Mesenchymal stem cell (in vitro differentiated cells and primary cell): Measurements from ENCODE around the gene GLT6D1.

ENCODE experiments used
- DNase-seq: peaks from one replicate; pipeline ENCODE4 v3.0.0-alpha.2; 2013
- H2AFZ ChIP-seq: one replicate; pipeline ENCODE4 v1.6.1; 2013; ENCODE audit warnings: low read depth, mild to moderate bottlenecking, control low read depth, inconsistent platforms, low read length, moderate library complexity
- H2AK5ac ChIP-seq: 2 replicates; pipeline ENCODE4 v1.6.1; 2013; ENCODE audit warnings: low read length, moderate library complexity, mild to moderate bottlenecking, inconsistent platforms; ENCODE audit not compliant: severe bottlenecking
- H2BK120ac ChIP-seq: one replicate; pipeline ENCODE4 v1.6.1; 2013; ENCODE audit warnings: low read depth, mild to moderate bottlenecking, inconsistent platforms, low read length, moderate library complexity
- H2BK12ac ChIP-seq, 2 experiments: one replicate each; pipeline ENCODE4 v1.6.1; 2013; ENCODE audit warnings: inconsistent platforms in 2 of 2, low read length in 2 of 2, mild to moderate bottlenecking in 2 of 2, moderate library complexity in 2 of 2, control low read depth in 1 of 2
- H2BK15ac ChIP-seq: one replicate; pipeline ENCODE4 v1.6.1; 2013; ENCODE audit warnings: mild to moderate bottlenecking, low read depth, inconsistent platforms; ENCODE audit not compliant: poor library complexity, severe bottlenecking
- H2BK5ac ChIP-seq: 2 replicates; pipeline ENCODE4 v1.6.1; 2013; ENCODE audit warnings: low read depth, mild to moderate bottlenecking, low read length, control low read depth, inconsistent platforms; ENCODE audit not compliant: poor library complexity, severe bottlenecking
- H3K14ac ChIP-seq, 2 experiments: one replicate each; pipeline ENCODE4 v1.6.1; 2013; ENCODE audit warnings: inconsistent platforms in 2 of 2, low read length in 2 of 2, control low read depth in 1 of 2, mild to moderate bottlenecking in 1 of 2, moderate library complexity in 1 of 2
- H3K18ac ChIP-seq, 2 experiments: one replicate each; pipeline ENCODE4 v1.6.1; 2013; ENCODE audit warnings: inconsistent platforms in 2 of 2, low read length in 2 of 2, control low read depth in 1 of 2, low read depth in 1 of 2, mild to moderate bottlenecking in 1 of 2
- H3K23ac ChIP-seq, 2 experiments: one replicate each; pipeline ENCODE4 v1.6.1; 2013; ENCODE audit warnings: inconsistent platforms in 2 of 2, low read length in 2 of 2, mild to moderate bottlenecking in 2 of 2, moderate library complexity in 2 of 2, control low read depth in 1 of 2
- H3K27ac ChIP-seq: 2 replicates; pipeline ENCODE4 v1.5.1; 2013; ENCODE audit warnings: mild to moderate bottlenecking, moderate library complexity, low read length, control low read depth, inconsistent platforms; ENCODE audit not compliant: poor library complexity, severe bottlenecking
- H3K27me3 ChIP-seq, 2 experiments: 2 replicates each; pipeline versions ENCODE4 v1.6.1 to v1.7.0; 2013; ENCODE audit warnings: low read length in 2 of 2, mild to moderate bottlenecking in 2 of 2, moderate library complexity in 2 of 2, control low read depth in 1 of 2, inconsistent platforms in 1 of 2; ENCODE audit not compliant: control insufficient read depth in 1 of 2, insufficient read depth in 1 of 2
- H3K36me3 ChIP-seq, 2 experiments: 2 replicates each; pipeline versions ENCODE4 v1.6.1 to v1.7.0; 2013; ENCODE audit warnings: low read length in 2 of 2, control low read depth in 1 of 2, inconsistent platforms in 1 of 2, low read depth in 1 of 2, mild to moderate bottlenecking in 1 of 2; ENCODE audit not compliant: insufficient read depth in 2 of 2, control insufficient read depth in 1 of 2
- H3K4ac ChIP-seq, 2 experiments: one replicate each; pipeline ENCODE4 v1.6.1; 2013; ENCODE audit warnings: inconsistent platforms in 2 of 2, low read length in 2 of 2, mild to moderate bottlenecking in 2 of 2, moderate library complexity in 2 of 2, control low read depth in 1 of 2, low read depth in 1 of 2
- H3K4me1 ChIP-seq: 2 replicates; pipeline ENCODE4 v1.6.1; 2013; ENCODE audit warnings: low read depth, low read length, control low read depth; ENCODE audit not compliant: control insufficient read depth, insufficient read depth
- H3K4me2 ChIP-seq: 2 replicates; pipeline ENCODE4 v1.6.1; 2013; ENCODE audit warnings: low read length, mild to moderate bottlenecking, inconsistent platforms; ENCODE audit not compliant: poor library complexity, severe bottlenecking
- H3K4me3 ChIP-seq, 2 experiments: 2 replicates each; pipeline versions ENCODE4 v1.5.1 to v1.7.0; 2013; ENCODE audit warnings: low read length in 2 of 2, mild to moderate bottlenecking in 2 of 2, control low read depth in 1 of 2, low read depth in 1 of 2; ENCODE audit not compliant: insufficient read depth in 1 of 2
- H3K79me1 ChIP-seq: replicated peaks from 2 replicates; pipeline ENCODE4 v1.6.1; 2013; ENCODE audit warnings: mild to moderate bottlenecking, control low read depth, low read length, inconsistent platforms; ENCODE audit not compliant: poor library complexity, severe bottlenecking
- H3K9ac ChIP-seq: 2 replicates; pipeline ENCODE4 v1.7.0; 2013; ENCODE audit warnings: mild to moderate bottlenecking, low read length, moderate library complexity
- H3K9me3 ChIP-seq: 2 replicates; pipeline ENCODE4 v1.7.0; 2013; ENCODE audit warnings: mild to moderate bottlenecking, low read length; ENCODE audit not compliant: control insufficient read depth
- H4K8ac ChIP-seq: one replicate; pipeline ENCODE4 v1.6.1; 2013; ENCODE audit warnings: inconsistent platforms, mild to moderate bottlenecking, low read length, moderate library complexity
- H4K91ac ChIP-seq: one replicate; pipeline ENCODE4 v1.6.1; 2013; ENCODE audit warnings: mild to moderate bottlenecking, low read length, inconsistent platforms
- WGBS: methylation state at CpG from one replicate; pipeline ENCODE4 v1.1.7; 2013; ENCODE audit warnings: mixed read lengths; 5-methylcytosine and 5-hydroxymethylcytosine counted together

The GLT6D1 gene

GRCh38 chr9:135588886-135589595, 50.3 kb downstream of the GLT6D1 start:
- Histone ChIP-seq H3K36me3 (no peaks in the 10 kb centered on the region), H3K14ac (no peak overlapping the region), H3K23ac (no peak overlapping the region), H4K91ac (no peak overlapping the region), H2AFZ (no peak overlapping the region), H3K79me1 (no peaks in the 10 kb centered on the region), H2BK12ac (no peak overlapping the region), H3K4ac (no peak overlapping the region), H3K4me1 (no peaks in the 10 kb centered on the region), H3K4me2 (no peak overlapping the region), H2BK5ac (no peak overlapping the region), H2BK15ac (no peak overlapping the region), H3K27ac (no peak overlapping the region), H3K9ac (no peak overlapping the region), H3K9me3 (no peaks in the 10 kb centered on the region), H3K27me3 (peaks cover 0 to 16% of the 10 kb centered on the region in 2 experiments), H2BK120ac (no peak overlapping the region), H3K18ac (no peak overlapping the region), H2AK5ac (no peak overlapping the region), H3K4me3 (no peak overlapping the region), H4K8ac (no peak overlapping the region)
- no peak for DNase-seq
- WGBS, result 86% methylated on average over 19 of the region's 20 CpGs

GRCh38 chr9:135588371-135588770, 51.0 kb downstream of the GLT6D1 start:
- no peak overlapping the region for H4K91ac ChIP-seq
- H3K18ac ChIP-seq, result no peak overlapping the region
- H3K4me2 ChIP-seq, result no peak overlapping the region
- no peaks in the 10 kb centered on the region for H3K79me1 ChIP-seq
- H3K4me3 ChIP-seq, result no peak overlapping the region
- no peak overlapping the region for H3K4ac ChIP-seq
- no peak overlapping the region for H2BK5ac ChIP-seq
- no peaks in the 10 kb centered on the region for H3K36me3 ChIP-seq
- WGBS, result 87% methylated on average over 9 of the region's 9 CpGs
- no peak overlapping the region for H3K9ac ChIP-seq
- no peak for DNase-seq
- no peak overlapping the region for H4K8ac ChIP-seq
- H2BK15ac ChIP-seq, result no peak overlapping the region
- no peak overlapping the region for H3K27ac ChIP-seq
- no peak overlapping the region for H2AK5ac ChIP-seq
- H2BK12ac ChIP-seq, result no peak overlapping the region
- no peak overlapping the region for H3K14ac ChIP-seq
- no peak overlapping the region for H2AFZ ChIP-seq
- H2BK120ac ChIP-seq, result no peak overlapping the region
- H3K27me3 ChIP-seq, result peaks cover 0 to 16% of the 10 kb centered on the region in 2 experiments
- no peaks in the 10 kb centered on the region for H3K9me3 ChIP-seq
- H3K23ac ChIP-seq, result no peak overlapping the region
- H3K4me1 ChIP-seq, result no peaks in the 10 kb centered on the region

- Histone ChIP-seq H2BK12ac (no peak overlapping the region), H3K23ac (no peak overlapping the region), H3K9ac (no peak overlapping the region)
Observed at GRCh38 chr9:135587658-135588057, 51.7 kb downstream of the GLT6D1 start.

GRCh38 chr9:135586601-135587109, 52.7 kb downstream of the GLT6D1 start:
- H3K4me3 ChIP-seq, result no peak overlapping the region
- H3K23ac ChIP-seq, result no peak overlapping the region
- H3K4me2 ChIP-seq, result no peak overlapping the region
- no peak overlapping the region for H2BK5ac ChIP-seq
- no peak for DNase-seq
- H3K27me3 ChIP-seq, result peaks cover 0 to 16% of the 10 kb centered on the region in 2 experiments
- H2BK120ac ChIP-seq, result no peak overlapping the region
- no peak overlapping the region for H3K9ac ChIP-seq
- no peak overlapping the region for H2AK5ac ChIP-seq
- H3K79me1 ChIP-seq, result no peaks in the 10 kb centered on the region
- WGBS, result 82% methylated on average over 14 of the region's 15 CpGs
- H4K91ac ChIP-seq, result no peak overlapping the region
- H3K14ac ChIP-seq, result no peak overlapping the region
- no peak overlapping the region for H2BK15ac ChIP-seq
- H2AFZ ChIP-seq, result no peak overlapping the region
- H3K27ac ChIP-seq, result no peak overlapping the region
- H3K18ac ChIP-seq, result no peak overlapping the region
- no peaks in the 10 kb centered on the region for H3K36me3 ChIP-seq
- H2BK12ac ChIP-seq, result no peak overlapping the region
- H3K4me1 ChIP-seq, result no peaks in the 10 kb centered on the region
- H3K4ac ChIP-seq, result no peak overlapping the region
- no peak overlapping the region for H4K8ac ChIP-seq
- H3K9me3 ChIP-seq, result no peaks in the 10 kb centered on the region

More at GRCh38 chr9:135587658-135588057, 51.7 kb downstream of the GLT6D1 start:
- Histone ChIP-seq H3K4me1 (no peaks in the 10 kb centered on the region), H3K14ac (no peak overlapping the region), H4K8ac (no peak overlapping the region), H3K18ac (no peak overlapping the region), H2AFZ (no peak overlapping the region), H2AK5ac (no peak overlapping the region), H3K27me3 (peaks cover 0 to 16% of the 10 kb centered on the region in 2 experiments), H3K9me3 (no peaks in the 10 kb centered on the region), H3K79me1 (no peaks in the 10 kb centered on the region), H3K4ac (no peak overlapping the region), H2BK15ac (no peak overlapping the region), H3K4me3 (no peak overlapping the region), H2BK120ac (no peak overlapping the region), H4K91ac (no peak overlapping the region), H3K36me3 (no peaks in the 10 kb centered on the region), H3K4me2 (no peak overlapping the region), H2BK5ac (no peak overlapping the region), H3K27ac (no peak overlapping the region)
- DNase-seq, result no peak
- WGBS, result 67% methylated on average over 2 of the region's 7 CpGs
